Testis (tissue), 3 donors: ENCODE data around the gene RNF149. TPM values are rescaled to one million over a fixed set of nuclear protein-coding genes. Genes with fewer than 3 reads are reported as not detected.

Source experiments
- DNase-seq: peaks from one replicate; pipeline ENCODE4 v3.0.0-alpha.2; 2019
- H3K27ac ChIP-seq, 2 donors: fragments of 200-600 bp; sonication (generic); one replicate each; pipeline ENCODE4 v1.5.1; 2019
- H3K27me3 ChIP-seq: fragments of 200-600 bp; sonication (generic); one replicate; pipeline ENCODE4 v1.5.1; 2019
- H3K36me3 ChIP-seq: fragments of 200-600 bp; sonication (generic); one replicate; pipeline ENCODE4 v1.5.1; 2017; ENCODE audit warnings: low read depth; ENCODE audit errors: missing control alignments
- H3K4me1 ChIP-seq: fragments of 200-600 bp; sonication (generic); one replicate; pipeline ENCODE4 v1.5.1; 2019
- H3K4me3 ChIP-seq, 2 donors: fragments of 200-600 bp; sonication (generic); one replicate each; pipeline ENCODE4 v1.5.1; 2017 to 2019
- H3K9me3 ChIP-seq: fragments of 200-600 bp; sonication (generic); one replicate; pipeline ENCODE4 v1.5.1; 2017
- CTCF ChIP-seq, 3 experiments: fragments of 450-650 bp in 2 of 3; fragments of 200-600 bp in 1 of 3; sonication (generic) in 1 of 3; IDR thresholded peaks; one replicate each; pipeline ENCODE4 v1.5.1; 2016 to 2019; ENCODE audit warnings: antibody characterized with exemption in 3 of 3, mild to moderate bottlenecking in 2 of 3, moderate library complexity in 1 of 3
- POLR2A ChIP-seq: fragments of 450-650 bp; IDR thresholded peaks from one replicate; pipeline ENCODE4 v1.6.1; 2017; ENCODE audit warnings: antibody characterized with exemption, mild to moderate bottlenecking, moderate library complexity
- WGBS, 2 donors: methylation state at CpG; one replicate each; pipeline ENCODE4 v1.1.5; 2018; 5-methylcytosine and 5-hydroxymethylcytosine counted together
- intact Hi-C: fragments of 100-400 bp; cut with DNase I; formaldehyde crosslinking; loops from one replicate; pipeline ENCODE4 v1.15.1; 2023; ENCODE audit warnings: low total_unique reads
- polyA plus RNA-seq: library from polyadenylated mRNA; stranded (reverse); fragments of 350-450 nt; fragmentation: Illumina TruSeq; extraction: RNeasy Lipid Tissue Mini Kit (QIAGEN cat#74804); gene quantifications from one replicate; pipeline ENCODE4 v1.2.3, GENCODE V29; 2014; ENCODE audit warnings: low read depth, low replicate concordance; ENCODE audit not compliant: insufficient read depth
- total RNA-seq, 2 donors: library from RNA; depleted of rRNA; stranded (reverse); fragments of >200 nt; gene quantifications; one replicate each; pipeline ENCODE4 v1.2.3, GENCODE V29; 2016

The RNF149 gene
- total and polyA plus RNA-seq, 3 donors from 2014 or later = 58.0 to 107 (median 95.0) TPM

- WGBS, 2 donors = 69 to 71% methylated on average over 15 of the region's 15 CpGs
Observed at GRCh38 chr2:101267671-101268656, 40.5 kb downstream of the RNF149 start.

GRCh38 chr2:101265893-101266499 lies 42.5 kb downstream of the RNF149 start:
- 63 to 72% methylated on average over 11 of the region's 11 CpGs for WGBS, 2 donors
- H3K36me3 ChIP-seq = no peaks in the 10 kb centered on the region
- H3K9me3 ChIP-seq = no peaks in the 10 kb centered on the region
- TF ChIP-seq CTCF (IDR thresholded peaks at IDR 0.05) (no peak), POLR2A (no peak)
- no peak overlapping the region for H3K27ac ChIP-seq
- intact Hi-C loops = no loop called here
- DNase-seq = no peak
- no peaks in the 10 kb centered on the region for H3K4me1 ChIP-seq
- no peak overlapping the region for H3K4me3 ChIP-seq
- no peaks in the 10 kb centered on the region for H3K27me3 ChIP-seq

More at GRCh38 chr2:101267671-101268656, 40.5 kb downstream of the RNF149 start:
- Histone ChIP-seq H3K4me3 (no peak overlapping the region), H3K27ac (no peak overlapping the region), H3K27me3 (no peaks in the 10 kb centered on the region), H3K9me3 (no peaks in the 10 kb centered on the region), H3K36me3 (no peaks in the 10 kb centered on the region), H3K4me1 (no peaks in the 10 kb centered on the region)
- no peak for DNase-seq
- no peak for TF ChIP-seq CTCF (IDR thresholded peaks at IDR 0.05)
- no peak for TF ChIP-seq POLR2A
- intact Hi-C loops = no loop called here

- Histone ChIP-seq H3K9me3 (no peaks in the 10 kb centered on the region), H3K4me1 (no peaks in the 10 kb centered on the region), H3K27ac (no peak overlapping the region), H3K27me3 (no peaks in the 10 kb centered on the region), H3K36me3 (no peaks in the 10 kb centered on the region), H3K4me3 (no peak overlapping the region)
- DNase-seq = no peak
- TF ChIP-seq CTCF (IDR thresholded peaks at IDR 0.05) = no peak
- TF ChIP-seq POLR2A = no peak
- intact Hi-C loops = no loop called here
- 92 to 93% methylated on average over 13 of the region's 13 CpGs for WGBS, 2 donors
Observed at GRCh38 chr2:101264360-101264939, 44.1 kb downstream of the RNF149 start.

- Histone ChIP-seq H3K4me3 (no peak overlapping the region), H3K27me3 (no peaks in the 10 kb centered on the region), H3K27ac (no peak overlapping the region), H3K9me3 (no peaks in the 10 kb centered on the region), H3K36me3 (no peaks in the 10 kb centered on the region), H3K4me1 (no peaks in the 10 kb centered on the region)
- intact Hi-C loops = no loop called here
- WGBS, 2 donors = 88 to 100% methylated on average over 1 of the region's 1 CpG
- DNase-seq = no peak
- TF ChIP-seq CTCF (IDR thresholded peaks at IDR 0.05) (no peak), POLR2A (no peak)
Observed at GRCh38 chr2:101263377-101263800, 45.1 kb downstream of the RNF149 start.
